SJSA1 (cell line): ENCODE measurements around the gene DMKN. TPM values are rescaled to one million over a fixed set of nuclear protein-coding genes. Genes with fewer than 3 reads are reported as not detected.

Experiments used
- DNase-seq, 2 experiments: peaks; one replicate each; pipeline ENCODE4 v3.0.0-alpha.2; 2015 to 2020; ENCODE audit warnings: low spot score in 2 of 2, low read depth in 1 of 2
- H3K27ac ChIP-seq: fragments of 250-450 bp; sonication (Bioruptor Pico); 2 replicates; pipeline ENCODE4 v1.5.1; 2020; ENCODE audit warnings: mild to moderate bottlenecking, moderate library complexity
- H3K27me3 ChIP-seq: fragments of 250-450 bp; sonication (Bioruptor Pico); replicated peaks from 2 replicates; pipeline ENCODE4 v1.5.1; 2020; ENCODE audit warnings: mild to moderate bottlenecking, moderate library complexity
- H3K36me3 ChIP-seq: fragments of 250-450 bp; sonication (Bioruptor Pico); 2 replicates; pipeline ENCODE4 v1.5.1; 2020; ENCODE audit warnings: mild to moderate bottlenecking
- H3K4me1 ChIP-seq: fragments of 250-450 bp; sonication (Bioruptor Pico); replicated peaks from 2 replicates; pipeline ENCODE4 v1.6.1; 2021; ENCODE audit warnings: mild to moderate bottlenecking
- H3K4me3 ChIP-seq: fragments of 250-450 bp; sonication (Bioruptor Pico); 2 replicates; pipeline ENCODE4 v1.5.1; 2020; ENCODE audit warnings: mild to moderate bottlenecking
- H3K9me3 ChIP-seq: fragments of 250-450 bp; sonication (Bioruptor Pico); replicated peaks from 2 replicates; pipeline ENCODE4 v1.5.1; 2020; ENCODE audit warnings: mild to moderate bottlenecking
- total RNA-seq: library from RNA; depleted of rRNA; stranded (reverse); fragments of >200 nt; shearing (Covaris generic); gene quantifications from 2 replicates; pipeline ENCODE4 v1.2.3, GENCODE V29; 2014; rRNA removed

Gene DMKN, protein sequence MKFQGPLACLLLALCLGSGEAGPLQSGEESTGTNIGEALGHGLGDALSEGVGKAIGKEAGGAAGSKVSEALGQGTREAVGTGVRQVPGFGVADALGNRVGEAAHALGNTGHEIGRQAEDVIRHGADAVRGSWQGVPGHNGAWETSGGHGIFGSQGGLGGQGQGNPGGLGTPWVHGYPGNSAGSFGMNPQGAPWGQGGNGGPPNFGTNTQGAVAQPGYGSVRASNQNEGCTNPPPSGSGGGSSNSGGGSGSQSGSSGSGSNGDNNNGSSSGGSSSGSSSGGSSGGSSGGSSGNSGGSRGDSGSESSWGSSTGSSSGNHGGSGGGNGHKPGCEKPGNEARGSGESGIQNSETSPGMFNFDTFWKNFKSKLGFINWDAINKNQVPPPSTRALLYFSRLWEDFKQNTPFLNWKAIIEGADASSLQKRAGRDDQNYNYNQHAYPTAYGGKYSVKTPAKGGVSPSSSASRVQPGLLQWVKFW
- not detected in 2 replicates for total RNA-seq

DNA sequence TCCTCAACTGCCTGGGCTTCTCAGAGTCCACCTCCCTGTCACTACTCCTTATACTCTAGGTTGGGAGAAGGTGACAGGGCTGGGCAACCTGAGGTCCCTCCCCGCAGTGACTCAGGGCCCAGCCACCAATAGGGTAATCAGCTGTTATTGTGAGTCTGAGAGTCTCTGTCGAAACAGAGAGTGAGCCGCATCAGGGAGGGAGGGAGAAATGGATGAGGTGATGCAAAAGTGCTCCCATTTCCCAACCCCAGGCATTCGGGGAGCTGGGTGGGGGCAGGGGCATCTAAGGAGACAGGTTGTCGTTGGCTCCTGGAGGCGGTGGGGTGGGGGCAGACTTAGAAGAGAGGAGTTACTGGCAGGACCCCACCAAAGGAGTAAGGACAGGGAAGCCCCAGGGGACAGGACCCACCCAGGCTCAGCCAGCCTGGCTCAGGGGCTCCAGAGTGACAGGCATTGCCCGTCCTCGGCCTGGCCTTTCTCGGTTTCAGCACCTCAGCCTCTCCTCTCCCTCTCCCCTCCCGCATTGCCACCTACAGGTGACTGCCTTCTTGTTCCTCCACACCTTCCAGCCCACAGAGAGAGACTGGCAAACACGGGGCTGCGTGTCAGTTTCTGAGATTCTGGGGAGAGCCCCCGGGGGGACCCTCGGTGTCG is at the start of gene DMKN:
Gene DMKN, minus strand, starts transcription at position 22 of the 654 bp plus-strand sequence. CDS start 174 bp downstream, outside the sequence.
- peaks cover 15% of the 10 kb centered on the region for H3K4me1 ChIP-seq
- no peak for DNase-seq
- no peaks in the 10 kb centered on the region for H3K36me3 ChIP-seq
- H3K9me3 ChIP-seq = 0 out of 2 replicates have a peak, but pooled peaks cover 3% of the 10 kb centered on the region
- H3K27ac ChIP-seq = no peak within 1 kb of the TSS
- H3K27me3 ChIP-seq = peaks cover 37% of the 10 kb centered on the region
- H3K4me3 ChIP-seq = no peak within 1 kb of the TSS

DNA sequence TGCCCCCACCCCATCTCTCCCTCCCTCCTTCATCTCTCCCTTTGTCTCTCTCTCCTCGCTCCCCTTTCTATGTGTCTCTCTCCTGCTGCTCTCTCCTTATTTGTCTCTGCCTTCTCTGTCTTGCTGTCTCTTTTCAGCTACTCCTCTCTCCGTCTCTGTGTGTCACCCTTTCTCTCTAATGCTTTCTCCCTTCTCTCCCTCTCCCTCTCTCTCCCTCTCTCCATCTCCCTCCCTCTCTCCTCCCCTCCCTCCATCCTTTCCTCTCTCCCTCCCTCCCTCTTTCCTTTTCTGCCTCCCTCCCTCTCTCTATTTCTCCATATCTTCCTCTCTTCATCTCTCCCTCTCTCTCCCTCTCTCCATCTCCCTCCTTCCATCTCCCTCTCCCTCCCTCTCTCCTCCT is 49.3 kb upstream of the DMKN start:
- Histone ChIP-seq H3K27ac (no peak overlapping the region), H3K36me3 (no peaks in the 10 kb centered on the region), H3K9me3 (no peaks in the 10 kb centered on the region), H3K4me1 (no peaks in the 10 kb centered on the region), H3K4me3 (no peak overlapping the region), H3K27me3 (peaks cover 11% of the 10 kb centered on the region)
- DNase-seq = no peak

DNA sequence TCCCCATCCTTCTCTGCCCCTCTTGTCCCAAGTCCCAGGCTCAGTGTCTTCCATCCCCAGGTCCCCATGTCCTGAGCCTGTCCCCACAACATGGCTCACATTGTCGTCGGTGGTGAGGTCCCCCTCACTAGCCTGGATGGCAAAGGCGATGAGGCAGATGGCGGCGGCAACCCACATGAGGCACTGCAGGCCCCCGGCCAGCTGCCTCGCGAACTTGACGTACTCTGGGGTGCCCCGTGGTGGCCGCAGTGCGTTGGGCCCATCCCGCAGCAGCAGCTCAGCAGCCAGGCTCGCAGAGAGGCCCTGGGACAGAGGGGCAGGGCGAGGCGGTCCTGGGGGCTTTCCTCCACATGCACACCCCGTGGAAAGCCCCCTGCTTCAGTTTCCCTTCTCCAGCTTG is 48.9 kb upstream of the DMKN start:
- no peaks in the 10 kb centered on the region for H3K9me3 ChIP-seq
- no peaks in the 10 kb centered on the region for H3K4me1 ChIP-seq
- H3K4me3 ChIP-seq = no peak overlapping the region
- no peak overlapping the region for H3K27ac ChIP-seq
- no peaks in the 10 kb centered on the region for H3K36me3 ChIP-seq
- H3K27me3 ChIP-seq = peaks cover 10% of the 10 kb centered on the region; the same call in 1 of the 2 replicates
- DNase-seq = no peak

DNA sequence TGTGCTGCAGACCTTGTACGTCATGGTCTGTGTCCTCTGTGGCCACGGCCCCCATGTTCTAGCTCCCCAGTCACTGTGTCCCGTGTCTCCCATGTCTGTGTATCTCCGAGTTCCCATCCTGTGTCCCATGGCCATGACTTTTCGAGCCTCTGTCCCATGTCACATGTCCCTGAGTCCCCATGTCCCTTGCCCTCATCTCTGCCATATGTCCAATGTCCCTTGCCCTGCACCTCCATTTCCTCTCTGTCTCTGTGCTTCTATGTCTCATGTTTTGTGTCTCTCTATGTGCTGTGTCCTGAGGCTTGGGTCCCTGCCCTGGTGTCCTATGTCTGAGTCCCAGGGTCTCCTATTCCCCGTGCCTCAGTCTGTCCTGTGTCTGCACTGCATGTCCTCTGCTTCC is 48.0 kb upstream of the DMKN start:
- H3K9me3 ChIP-seq = no peaks in the 10 kb centered on the region
- no peaks in the 10 kb centered on the region for H3K36me3 ChIP-seq
- DNase-seq = no peak
- H3K4me1 ChIP-seq = no peaks in the 10 kb centered on the region
- H3K27ac ChIP-seq = no peak overlapping the region
- peaks cover 10% of the 10 kb centered on the region; the same call in 1 of the 2 replicates for H3K27me3 ChIP-seq
- H3K4me3 ChIP-seq = no peak overlapping the region

DNA sequence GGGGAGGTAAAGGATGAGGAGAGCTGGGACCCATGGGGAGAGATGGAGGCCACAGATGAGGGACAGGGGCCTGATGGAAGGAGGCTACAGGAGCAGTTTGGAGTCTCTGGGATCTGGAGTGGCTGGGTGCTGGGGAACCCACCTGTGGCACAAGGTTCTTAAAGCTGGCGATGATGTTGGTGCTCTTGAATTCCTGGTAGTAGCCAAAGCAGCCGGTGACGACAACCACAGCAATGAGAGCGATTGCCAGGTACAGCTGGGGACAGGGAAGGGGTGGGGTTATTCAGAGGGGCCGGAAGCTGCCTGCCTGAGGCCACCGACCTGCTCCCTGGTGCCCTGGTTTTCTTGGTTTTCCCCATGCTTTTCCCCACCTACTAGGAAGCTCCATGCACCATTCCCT is 47.2 kb upstream of the DMKN start:
- Histone ChIP-seq H3K27me3 (peaks cover 10% of the 10 kb centered on the region; the same call in 1 of the 2 replicates), H3K4me3 (no peak overlapping the region), H3K27ac (no peak overlapping the region), H3K9me3 (no peaks in the 10 kb centered on the region), H3K4me1 (no peaks in the 10 kb centered on the region), H3K36me3 (no peaks in the 10 kb centered on the region)
- no peak for DNase-seq

DNA sequence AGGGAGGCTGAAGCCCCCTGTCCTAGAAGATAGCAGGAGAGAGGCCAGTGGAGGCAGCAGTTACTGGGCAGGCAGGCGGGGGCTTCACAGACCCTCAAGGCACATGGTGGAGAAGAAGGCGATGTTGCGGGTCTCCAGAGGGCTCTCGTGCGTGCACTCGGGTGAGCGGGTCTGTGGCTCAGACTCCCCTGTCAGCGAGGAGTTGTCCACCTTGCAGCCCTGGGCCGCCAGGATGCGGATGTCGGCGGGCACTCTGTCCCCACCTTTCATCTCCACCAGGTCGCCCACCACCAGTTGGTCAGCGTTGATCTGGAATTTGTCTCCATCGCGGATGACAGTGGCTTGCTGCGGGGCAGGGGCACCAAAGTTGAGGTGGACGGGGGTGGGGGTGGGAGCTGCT is 46.8 kb upstream of the DMKN start:
- H3K9me3 ChIP-seq = no peaks in the 10 kb centered on the region
- H3K27me3 ChIP-seq = peaks cover 10% of the 10 kb centered on the region; the same call in 1 of the 2 replicates
- H3K4me1 ChIP-seq = no peaks in the 10 kb centered on the region
- no peak for DNase-seq
- no peak overlapping the region for H3K27ac ChIP-seq
- H3K36me3 ChIP-seq = no peaks in the 10 kb centered on the region
- H3K4me3 ChIP-seq = no peak overlapping the region

DNA sequence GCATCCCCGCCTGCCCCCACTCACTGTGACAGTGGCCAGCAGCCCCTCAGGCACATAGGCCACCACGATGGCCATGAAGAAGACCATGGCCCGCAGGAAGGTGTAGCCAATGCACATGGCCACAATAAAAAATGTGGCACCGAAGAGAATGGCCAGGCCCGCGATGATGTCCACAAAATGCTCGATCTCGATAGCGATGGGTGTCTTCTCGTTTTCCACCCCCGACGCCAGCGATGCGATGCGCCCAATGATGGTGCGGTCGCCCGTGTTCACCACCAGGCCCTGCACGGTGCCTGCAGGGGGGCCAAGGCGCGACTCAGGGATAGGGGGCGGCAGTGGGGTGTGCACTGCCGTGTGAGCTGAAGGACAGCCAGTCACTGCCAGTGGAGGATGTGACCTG is 46.3 kb upstream of the DMKN start:
- Histone ChIP-seq H3K27ac (no peak overlapping the region), H3K36me3 (no peaks in the 10 kb centered on the region), H3K4me1 (no peaks in the 10 kb centered on the region), H3K27me3 (peaks cover 10% of the 10 kb centered on the region; the same call in 1 of the 2 replicates), H3K9me3 (no peaks in the 10 kb centered on the region), H3K4me3 (no peak overlapping the region)
- no peak for DNase-seq

DNA sequence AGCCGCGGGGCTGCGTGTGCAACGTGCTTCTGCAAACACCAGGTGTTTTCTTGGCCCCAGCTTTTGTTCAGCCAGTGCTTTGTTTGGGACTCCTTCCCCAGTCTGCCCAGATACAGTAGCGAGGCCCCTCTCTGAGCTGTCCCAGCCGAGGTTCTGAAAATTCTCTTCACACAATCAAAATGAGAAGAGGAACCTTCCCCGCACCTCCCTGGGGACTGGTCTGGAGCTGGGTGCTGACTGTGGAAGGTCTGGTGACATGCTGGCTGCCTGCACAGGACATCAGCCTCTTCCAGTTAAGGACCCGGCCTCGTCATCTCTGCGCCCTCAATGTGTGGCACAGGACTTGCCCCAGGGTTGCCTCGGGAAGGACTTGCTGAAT is 45.8 kb upstream of the DMKN start:
- no peak for DNase-seq
- Histone ChIP-seq H3K36me3 (no peaks in the 10 kb centered on the region), H3K27ac (no peak overlapping the region), H3K27me3 (peaks cover 10% of the 10 kb centered on the region), H3K4me1 (no peaks in the 10 kb centered on the region), H3K4me3 (no peak overlapping the region), H3K9me3 (no peaks in the 10 kb centered on the region)

DNA sequence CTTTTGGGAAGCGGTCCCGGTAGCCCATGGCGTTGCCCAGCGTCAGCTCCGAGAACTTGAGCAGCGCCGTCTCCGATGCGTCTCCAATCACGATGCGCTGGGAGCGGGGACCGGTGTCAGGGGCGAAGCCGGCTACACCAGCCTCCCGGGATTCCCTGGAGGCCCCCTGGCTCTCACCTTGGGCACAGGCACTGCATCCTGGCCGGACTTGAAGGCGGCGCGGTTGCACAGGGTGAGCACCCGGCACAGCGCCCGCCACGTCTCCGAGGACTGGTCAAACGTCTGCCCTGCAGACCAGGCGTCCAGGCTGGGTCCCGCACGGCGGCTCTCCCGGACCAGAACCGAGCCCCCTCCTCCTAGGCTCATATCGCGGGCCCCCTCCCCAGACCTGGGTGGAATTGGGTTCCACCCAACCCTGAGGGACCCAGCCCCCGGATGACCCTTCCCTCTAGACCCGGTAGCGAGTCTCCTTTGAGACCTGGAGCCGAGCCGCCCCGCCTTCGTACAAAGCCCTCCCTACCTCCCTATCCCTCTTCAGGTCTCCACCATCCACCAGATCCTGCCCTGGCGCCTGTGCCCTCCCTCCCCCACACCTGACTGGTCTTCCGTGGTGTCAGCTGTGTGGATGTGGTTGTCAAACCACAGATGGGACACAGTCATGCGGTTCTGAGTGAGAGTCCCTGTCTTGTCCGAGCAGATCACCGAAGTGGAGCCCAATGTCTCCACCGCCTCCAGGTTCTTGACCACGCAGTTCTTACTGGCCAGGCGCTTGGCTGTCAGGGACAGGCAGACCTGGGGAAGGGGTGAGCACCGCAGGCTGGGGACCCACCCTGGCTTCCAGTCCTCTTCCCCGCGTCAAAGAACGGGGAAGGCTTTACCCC is 45.2 kb upstream of the DMKN start:
- H3K27me3 ChIP-seq = peaks cover 10% of the 10 kb centered on the region
- H3K27ac ChIP-seq = no peak overlapping the region
- no peaks in the 10 kb centered on the region for H3K9me3 ChIP-seq
- H3K4me1 ChIP-seq = no peaks in the 10 kb centered on the region
- H3K4me3 ChIP-seq = no peak overlapping the region
- H3K36me3 ChIP-seq = no peaks in the 10 kb centered on the region
- no peak for DNase-seq

DNA sequence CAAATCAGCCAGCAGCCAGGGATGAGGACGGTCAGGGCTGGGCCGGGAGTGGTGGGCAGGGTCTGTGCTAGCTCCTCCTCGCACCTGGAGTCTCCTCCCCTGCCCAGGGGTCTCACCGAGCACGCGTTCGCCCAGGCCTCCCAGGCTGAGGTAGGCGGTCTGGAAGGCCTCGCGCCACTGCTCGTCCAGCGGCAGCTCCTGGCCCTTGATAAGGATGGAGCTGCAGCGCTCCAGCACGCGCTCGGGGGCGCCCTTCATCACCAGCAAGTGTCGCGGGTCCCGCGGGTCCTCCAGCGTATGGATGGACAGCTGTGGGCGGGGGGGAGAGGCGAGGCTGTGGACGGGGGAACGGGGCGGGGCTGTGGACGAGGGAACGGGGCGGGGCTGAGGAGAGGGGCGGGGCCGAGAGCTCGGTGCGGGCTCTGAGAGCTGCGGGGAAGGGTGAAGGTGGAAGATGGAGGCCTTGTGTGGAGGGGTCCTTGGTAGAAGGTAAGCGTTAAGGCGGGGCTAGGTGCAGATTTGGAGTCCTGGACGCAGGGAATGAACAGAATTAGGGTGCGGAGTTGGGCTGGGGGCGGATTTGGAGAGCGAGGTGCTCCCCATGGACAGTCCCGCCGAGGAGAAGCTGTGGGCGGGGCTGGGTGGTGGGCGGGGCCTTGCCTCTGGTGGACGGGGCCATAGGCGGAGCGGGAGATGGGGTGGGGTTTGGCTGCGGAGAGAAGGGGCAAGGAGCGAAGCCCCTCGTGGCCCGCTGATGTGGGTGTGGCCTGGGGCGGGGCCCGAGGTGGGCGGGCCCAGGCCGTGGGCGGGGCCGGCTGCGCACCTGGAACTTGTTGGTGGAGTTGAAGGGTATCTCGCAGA is 44.3 kb upstream of the DMKN start:
- Histone ChIP-seq H3K9me3 (no peaks in the 10 kb centered on the region), H3K36me3 (no peaks in the 10 kb centered on the region), H3K27ac (no peak overlapping the region), H3K4me3 (no peak overlapping the region), H3K4me1 (no peaks in the 10 kb centered on the region), H3K27me3 (peaks cover 9% of the 10 kb centered on the region)
- DNase-seq = peak in 1 of 2 experiments; percentile 14

DNA sequence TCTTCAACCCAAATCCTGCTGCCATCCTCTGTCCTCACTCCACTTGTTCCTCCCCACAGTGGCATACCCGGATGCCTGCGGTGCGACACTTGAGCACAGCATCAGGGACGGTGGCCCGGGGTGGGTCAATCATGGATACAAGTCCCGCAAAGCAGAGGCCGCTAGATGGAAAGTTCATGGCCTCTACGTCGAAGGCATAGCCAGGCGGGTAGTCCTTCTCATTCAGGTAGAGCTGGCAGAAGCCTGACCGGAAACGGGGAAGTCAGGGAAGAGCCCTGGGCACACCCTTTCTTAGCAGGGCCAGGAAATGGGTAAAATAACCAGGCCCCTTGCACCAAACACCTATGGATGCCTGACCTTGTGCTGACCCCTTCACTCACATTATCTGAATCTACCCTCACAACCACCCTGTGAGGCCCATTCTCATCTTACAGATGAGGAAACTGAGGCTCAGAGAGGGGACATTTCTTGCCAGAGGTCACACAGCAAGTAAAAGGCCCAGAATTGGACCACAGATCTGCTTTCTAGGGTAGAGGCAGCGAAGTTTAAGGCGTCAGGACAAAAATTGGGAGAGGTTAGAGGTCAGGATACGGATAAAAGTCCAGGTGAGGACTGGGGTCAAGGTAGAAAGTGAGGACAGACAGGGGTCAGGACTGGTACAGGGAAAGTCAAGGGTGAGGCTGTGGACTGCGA is 43.5 kb upstream of the DMKN start:
- no peak for DNase-seq
- Histone ChIP-seq H3K4me1 (no peaks in the 10 kb centered on the region), H3K9me3 (no peaks in the 10 kb centered on the region), H3K27ac (no peak overlapping the region), H3K36me3 (no peaks in the 10 kb centered on the region), H3K4me3 (no peak overlapping the region), H3K27me3 (peaks cover 3% of the 10 kb centered on the region)

DNA sequence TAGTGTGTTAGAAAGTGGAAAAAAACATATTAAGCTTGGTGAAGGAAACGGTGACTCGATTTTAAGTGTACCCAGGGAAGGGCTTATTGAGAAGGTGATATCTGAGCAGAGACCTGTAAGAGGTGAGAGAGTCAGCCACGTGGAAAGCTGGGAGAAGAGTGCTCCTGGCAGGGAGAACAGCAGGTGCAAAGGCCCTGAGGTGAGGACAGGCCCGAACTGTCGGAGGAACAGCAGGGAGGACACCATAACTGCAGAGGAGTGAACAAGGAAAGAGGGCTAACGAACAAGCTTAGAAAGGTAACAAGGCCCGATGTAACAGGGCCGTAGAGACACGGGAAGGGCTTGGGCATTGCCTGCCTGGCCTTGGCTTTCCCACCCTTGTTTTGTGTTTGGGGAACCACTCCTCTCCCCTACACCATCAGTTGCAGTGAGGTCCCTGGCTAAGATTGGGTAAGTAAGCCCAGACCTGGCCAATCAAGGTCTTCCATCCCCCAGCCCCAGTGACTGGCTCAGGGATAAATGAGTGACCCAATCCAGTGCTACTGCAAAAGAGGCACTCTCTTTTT is 42.7 kb upstream of the DMKN start:
- Histone ChIP-seq H3K4me3 (no peak overlapping the region), H3K4me1 (no peaks in the 10 kb centered on the region), H3K36me3 (no peaks in the 10 kb centered on the region), H3K9me3 (no peaks in the 10 kb centered on the region), H3K27me3 (peaks cover 3% of the 10 kb centered on the region), H3K27ac (no peak overlapping the region)
- no peak for DNase-seq
